Trophoblast cell (in vitro differentiated cells and primary cell): Measurements from ENCODE around the gene USP11.

ENCODE experiments used
- DNase-seq, 2 donors: peaks; one replicate each; pipeline ENCODE4 v3.0.0-alpha.2; 2016
- H2AFZ ChIP-seq: 2 replicates; pipeline ENCODE4 v1.6.1; 2013; ENCODE audit warnings: low read length, moderate library complexity, mild to moderate bottlenecking; ENCODE audit not compliant: insufficient read depth, poor library complexity
- H2AK5ac ChIP-seq: 2 replicates; pipeline ENCODE4 v1.6.1; 2013; ENCODE audit warnings: mild to moderate bottlenecking, low read length
- H2BK120ac ChIP-seq: 2 replicates; pipeline ENCODE4 v1.6.1; 2013; ENCODE audit warnings: low read length, mild to moderate bottlenecking, moderate library complexity; ENCODE audit not compliant: insufficient read depth, poor library complexity
- H2BK12ac ChIP-seq: 2 replicates; pipeline ENCODE4 v1.6.1; 2013; ENCODE audit warnings: mild to moderate bottlenecking, low read length, moderate library complexity
- H2BK5ac ChIP-seq: 2 replicates; pipeline ENCODE4 v1.6.1; 2013; ENCODE audit warnings: low read length, low read depth, moderate library complexity, mild to moderate bottlenecking; ENCODE audit not compliant: poor library complexity
- H3K14ac ChIP-seq: 2 replicates; pipeline ENCODE4 v1.6.1; 2013; ENCODE audit warnings: mild to moderate bottlenecking, low read length
- H3K18ac ChIP-seq: 2 replicates; pipeline ENCODE4 v1.6.1; 2013; ENCODE audit warnings: mild to moderate bottlenecking, low read length
- H3K23ac ChIP-seq: 2 replicates; pipeline ENCODE4 v1.6.1; 2013; ENCODE audit warnings: low read length
- H3K27ac ChIP-seq: 2 replicates; pipeline ENCODE4 v1.5.1; 2013; ENCODE audit warnings: low read depth, mild to moderate bottlenecking, inconsistent platforms, low read length, moderate library complexity
- H3K27me3 ChIP-seq: 2 replicates; pipeline ENCODE4 v1.6.1; 2013; ENCODE audit warnings: inconsistent platforms, mild to moderate bottlenecking, low read length, moderate library complexity; ENCODE audit not compliant: insufficient read depth
- H3K36me3 ChIP-seq, 2 experiments: 1 replicate in 1 of 2; 2 replicates in 1 of 2; pipeline ENCODE4 v1.6.1; 2013; ENCODE audit warnings: low read length in 2 of 2, mild to moderate bottlenecking in 2 of 2, moderate library complexity in 1 of 2; ENCODE audit not compliant: insufficient read depth in 2 of 2, control insufficient read depth in 1 of 2
- H3K4ac ChIP-seq: 2 replicates; pipeline ENCODE4 v1.6.1; 2013; ENCODE audit warnings: low read depth, mild to moderate bottlenecking, low read length, moderate library complexity
- H3K4me1 ChIP-seq, 2 experiments: 1 replicate in 1 of 2; 2 replicates in 1 of 2; pipeline ENCODE4 v1.6.1; 2013; ENCODE audit warnings: low read length in 2 of 2, mild to moderate bottlenecking in 2 of 2, moderate library complexity in 1 of 2; ENCODE audit not compliant: insufficient read depth in 2 of 2, control insufficient read depth in 1 of 2
- H3K4me2 ChIP-seq: 2 replicates; pipeline ENCODE4 v1.6.1; 2013; ENCODE audit warnings: inconsistent platforms, mild to moderate bottlenecking, low read length, moderate library complexity
- H3K4me3 ChIP-seq: 2 replicates; pipeline ENCODE4 v1.5.1; 2013; ENCODE audit warnings: mild to moderate bottlenecking, low read depth, low read length, inconsistent platforms
- H3K79me1 ChIP-seq: one replicate; pipeline ENCODE4 v1.6.1; 2013; ENCODE audit warnings: low read length
- H3K79me2 ChIP-seq: 2 replicates; pipeline ENCODE4 v1.6.1; 2013; ENCODE audit warnings: low read length, mild to moderate bottlenecking; ENCODE audit not compliant: control insufficient read depth, insufficient read depth, poor library complexity
- H3K9ac ChIP-seq: 2 replicates; pipeline ENCODE4 v1.6.1; 2013; ENCODE audit warnings: mild to moderate bottlenecking, low read length
- H3K9me3 ChIP-seq: 2 replicates; pipeline ENCODE4 v1.6.1; 2013; ENCODE audit warnings: low read depth, mild to moderate bottlenecking, control low read depth, inconsistent platforms, low read length; ENCODE audit not compliant: insufficient read depth
- H4K12ac ChIP-seq: 2 replicates; pipeline ENCODE4 v1.6.1; 2013; ENCODE audit warnings: low read depth, mild to moderate bottlenecking, low read length, moderate library complexity
- H4K8ac ChIP-seq: 2 replicates; pipeline ENCODE4 v1.6.1; 2013; ENCODE audit warnings: low read depth, mild to moderate bottlenecking, low read length, moderate library complexity
- H4K91ac ChIP-seq: one replicate; pipeline ENCODE4 v1.6.1; 2013; ENCODE audit warnings: low read depth, mild to moderate bottlenecking, low read length, moderate library complexity
- WGBS: extraction: QIAGEN DNeasy Blood & Tissue Kit; methylation state at CpG from one replicate; pipeline ENCODE4 v1.1.7; 2013; ENCODE audit warnings: missing lambda C conversion rate; ENCODE audit not compliant: insufficient read length, insufficient coverage; ENCODE audit errors: extremely low coverage; 5-methylcytosine and 5-hydroxymethylcytosine counted together

USP11 gene

GRCh38 chrX:47231167-47231566, 1.6 kb upstream of the USP11 start:
- H2AK5ac ChIP-seq = no peak overlapping the region
- H3K23ac ChIP-seq = no peak overlapping the region
- no peak overlapping the region for H2BK5ac ChIP-seq
- H3K4me2 ChIP-seq = no peak overlapping the region
- no peak overlapping the region for H4K91ac ChIP-seq
- no peak overlapping the region for H4K12ac ChIP-seq
- H3K27ac ChIP-seq = no peak overlapping the region
- no peak overlapping the region for H2AFZ ChIP-seq
- peaks cover 22 to 23% of the 10 kb centered on the region in 2 experiments for H3K36me3 ChIP-seq
- H3K4me3 ChIP-seq = no peak overlapping the region
- H3K9me3 ChIP-seq = no peaks in the 10 kb centered on the region
- no peak overlapping the region for H3K14ac ChIP-seq
- H3K9ac ChIP-seq = no peak overlapping the region
- peaks cover 0 to 5% of the 10 kb centered on the region in 2 experiments for H3K4me1 ChIP-seq
- H2BK12ac ChIP-seq = no peak overlapping the region
- no peak overlapping the region for H3K18ac ChIP-seq
- H3K79me1 ChIP-seq = peaks cover 8% of the 10 kb centered on the region
- WGBS = no CpG with 5 or more reads among the region's 2 CpGs
- H3K27me3 ChIP-seq = no peaks in the 10 kb centered on the region
- DNase-seq = no peak
- peaks cover 5% of the 10 kb centered on the region for H3K79me2 ChIP-seq
- H2BK120ac ChIP-seq = no peak overlapping the region
- no peak overlapping the region for H3K4ac ChIP-seq
- H4K8ac ChIP-seq = no peak overlapping the region

GRCh38 chrX:47232197-47232802, 509 bp upstream of the USP11 start:
- no peaks in the 10 kb centered on the region for H3K9me3 ChIP-seq
- no CpG with 5 or more reads among the region's 8 CpGs for WGBS

GRCh38 chrX:47233333-47234113, 714 bp downstream of the USP11 start:
- Histone ChIP-seq H2AFZ (no peak overlapping the region), H4K8ac (no peak overlapping the region), H3K79me1 (peaks cover 8% of the 10 kb centered on the region), H3K4ac (peak overlapping the region; percentile 69), H3K23ac (no peak overlapping the region), H3K18ac (peak overlapping the region; percentile 71), H2BK120ac (no peak overlapping the region), H3K9ac (no peak overlapping the region), H3K79me2 (peaks cover 5% of the 10 kb centered on the region), H3K14ac (peak overlapping the region; percentile 82), H3K36me3 (peaks cover 5 to 8% of the 10 kb centered on the region in 2 experiments), H3K27me3 (no peaks in the 10 kb centered on the region), H3K27ac (peak overlapping the region; percentile 96), H4K12ac (peak overlapping the region; percentile 70), H2AK5ac (no peak overlapping the region), H3K4me3 (peak overlapping the region; percentile 81), H4K91ac (peak overlapping the region; percentile 99), H2BK5ac (peak overlapping the region; percentile 56), H3K4me2 (peak overlapping the region; percentile 79), H3K4me1 (peaks cover 0 to 5% of the 10 kb centered on the region in 2 experiments), H2BK12ac (no peak overlapping the region), H3K9me3 (no peaks in the 10 kb centered on the region)
- WGBS = no CpG with 5 or more reads among the region's 51 CpGs
- DNase-seq = peak; percentile 88 to 96

More at GRCh38 chrX:47232197-47232802, 509 bp upstream of the USP11 start:
- H2AFZ ChIP-seq = peak overlapping the region; percentile 93
- H2BK5ac ChIP-seq = no peak overlapping the region
- H3K4me3 ChIP-seq = peak overlapping the region; percentile 83
- H2BK12ac ChIP-seq = no peak overlapping the region
- H2AK5ac ChIP-seq = no peak overlapping the region
- peak; percentile 53 to 85 for DNase-seq
- no peak overlapping the region for H3K4ac ChIP-seq
- H4K91ac ChIP-seq = peak overlapping the region; percentile 99
- no peak overlapping the region for H3K23ac ChIP-seq
- peak overlapping the region; percentile 79 for H3K18ac ChIP-seq
- H3K79me1 ChIP-seq = peaks cover 8% of the 10 kb centered on the region
- H4K12ac ChIP-seq = peak overlapping the region; percentile 99
- peak overlapping the region; percentile 71 for H3K9ac ChIP-seq
- peak overlapping the region; percentile 43 for H3K27ac ChIP-seq
- peak overlapping the region; percentile 64 for H3K14ac ChIP-seq
- peaks cover 0 to 5% of the 10 kb centered on the region in 2 experiments for H3K4me1 ChIP-seq
- peak overlapping the region; percentile 99 for H4K8ac ChIP-seq
- peaks cover 5% of the 10 kb centered on the region for H3K79me2 ChIP-seq
- H2BK120ac ChIP-seq = peak overlapping the region; percentile 17
- H3K4me2 ChIP-seq = peak overlapping the region; percentile 79
- H3K36me3 ChIP-seq = peaks cover 10 to 11% of the 10 kb centered on the region in 2 experiments
- no peaks in the 10 kb centered on the region for H3K27me3 ChIP-seq

GRCh38 chrX:47234583-47234982, 1.8 kb downstream of the USP11 start:
- Histone ChIP-seq H3K14ac (no peak overlapping the region), H2AK5ac (no peak overlapping the region), H3K27ac (no peak overlapping the region)

More at GRCh38 chrX:47234583-47234982, 1.8 kb downstream of the USP11 start:
- Histone ChIP-seq H4K12ac (no peak overlapping the region), H2BK120ac (no peak overlapping the region), H3K4me1 (peaks cover 0 to 5% of the 10 kb centered on the region in 2 experiments), H3K4ac (no peak overlapping the region), H4K91ac (no peak overlapping the region), H2AFZ (no peak overlapping the region), H3K36me3 (peaks cover under 1 to 4% of the 10 kb centered on the region in 2 experiments), H3K23ac (no peak overlapping the region), H3K9me3 (no peaks in the 10 kb centered on the region), H3K79me1 (peaks cover 8% of the 10 kb centered on the region), H3K27me3 (no peaks in the 10 kb centered on the region), H3K79me2 (peaks cover 5% of the 10 kb centered on the region), H2BK5ac (no peak overlapping the region), H3K4me2 (no peak overlapping the region), H3K4me3 (no peak overlapping the region), H2BK12ac (no peak overlapping the region), H3K18ac (no peak overlapping the region), H4K8ac (no peak overlapping the region), H3K9ac (no peak overlapping the region)
- DNase-seq = no peak
- WGBS = no CpG with 5 or more reads among the region's 3 CpGs
